HepG2 (cell line): ENCODE results near the gene SAPCD2. TPM values are rescaled to one million over a fixed set of nuclear protein-coding genes. Genes with fewer than 3 reads are reported as not detected.
A peak's percentile ranks its signal among the peaks of the same experiment; 100 is the strongest.

ENCODE experiments used
- AKAP8 ChIP-seq: sonication (generic); formaldehyde crosslinking; IDR thresholded peaks from 2 replicates; pipeline ENCODE4 v1.5.1; 2020; ENCODE audit warnings: mild to moderate bottlenecking, missing genetic modification reagents
- ELF1 ChIP-seq: sonication (generic); formaldehyde crosslinking; IDR thresholded peaks from 2 replicates; pipeline ENCODE4 v1.4.0; 2020; ENCODE audit warnings: missing genetic modification reagents
- GABPB1 ChIP-seq: IDR thresholded peaks from 2 replicates; pipeline ENCODE4 v1.6.1; 2016; ENCODE audit warnings: mild to moderate bottlenecking, missing genetic modification reagents, moderate library complexity, missing compliant biosample characterization
- GTF2F1 ChIP-seq: fragments of 150-350 bp; IDR thresholded peaks from 2 replicates; pipeline ENCODE4 v1.6.1; 2014; ENCODE audit warnings: low read length
- HDAC6 ChIP-seq: fragments of 200-600 bp; sonication (generic); IDR thresholded peaks from 2 replicates; pipeline ENCODE4 v1.7.0; 2017; ENCODE audit warnings: mild to moderate bottlenecking, antibody characterized with exemption, low read length, low read depth
- NFATC3 ChIP-seq: sonication (generic); formaldehyde crosslinking; IDR thresholded peaks from 2 replicates; pipeline ENCODE4 v1.5.1; 2020; ENCODE audit warnings: mild to moderate bottlenecking, missing genetic modification reagents
- PITX1 ChIP-seq: sonication (generic); formaldehyde crosslinking; IDR thresholded peaks from 2 replicates; pipeline ENCODE4 v1.5.1; 2020; ENCODE audit warnings: mild to moderate bottlenecking, missing genetic modification reagents
- ZNF557 ChIP-seq: sonication (generic); formaldehyde crosslinking; IDR thresholded peaks from 2 replicates; pipeline ENCODE4 v1.4.0; 2020; ENCODE audit warnings: missing genetic modification reagents
- ZNF567 ChIP-seq: sonication (generic); formaldehyde crosslinking; IDR thresholded peaks from 2 replicates; pipeline ENCODE4 v1.8.1; 2023; ENCODE audit warnings: mild to moderate bottlenecking, missing genetic modification reagents, borderline replicate concordance
- ZSCAN20 ChIP-seq: sonication (generic); formaldehyde crosslinking; IDR thresholded peaks from 2 replicates; pipeline ENCODE4 v1.4.0; 2020; ENCODE audit warnings: missing genetic modification reagents, mild to moderate bottlenecking, borderline replicate concordance
- polyA plus RNA-seq, 8 experiments: library from polyadenylated mRNA; depleted of rRNA in 3 of 8; stranded (reverse) in 7 of 8; unstranded in 1 of 8; fragments of >200 nt; fragmentation: Illumina TruSeq in 4 of 8; extraction: Trizol in 4 of 8; gene quantifications; 2 replicates each; pipeline versions ENCODE4 v1.2.1 to v1.2.3, GENCODE V29; 2011 to 2016; ENCODE audit warnings: low read depth in 4 of 8, missing spikeins in 1 of 8, mixed read lengths in 1 of 8; ENCODE audit not compliant: insufficient read depth in 1 of 8
- total RNA-seq, 5 experiments: library from RNA; depleted of rRNA; stranded (reverse); fragments of >200 nt; fragmentation: Illumina TruSeq; extraction: Trizol; gene quantifications; 2 replicates each; pipeline ENCODE4 v1.2.3, GENCODE V29; 2016; ENCODE audit warnings: low read depth in 1 of 5
- TF ChIP-seq, protein P1 (sequence below): sonication (generic); formaldehyde crosslinking; IDR thresholded peaks from 2 replicates; pipeline ENCODE4 v1.5.1; 2020; ENCODE audit warnings: missing genetic modification reagents, mild to moderate bottlenecking, borderline replicate concordance
- TF ChIP-seq, protein P2 (sequence below): sonication (generic); formaldehyde crosslinking; IDR thresholded peaks from 2 replicates; pipeline ENCODE4 v1.4.0; 2020; ENCODE audit warnings: mild to moderate bottlenecking, missing genetic modification reagents
- TF ChIP-seq, protein P3 (sequence below): sonication (generic); formaldehyde crosslinking; IDR thresholded peaks from 2 replicates; pipeline ENCODE4 v1.9.0; 2022; ENCODE audit warnings: low read depth, missing genetic modification reagents
- TF ChIP-seq, protein P4 (sequence below): sonication (generic); formaldehyde crosslinking; IDR thresholded peaks from 2 replicates; pipeline ENCODE4 v1.4.0; 2020; ENCODE audit warnings: mild to moderate bottlenecking, missing genetic modification reagents
- TF ChIP-seq, protein P5 (sequence below): sonication (generic); formaldehyde crosslinking; IDR thresholded peaks from 2 replicates; pipeline ENCODE4 v1.5.0; 2020; ENCODE audit warnings: mild to moderate bottlenecking, missing genetic modification reagents, borderline replicate concordance

SAPCD2 gene
- total and polyA plus RNA-seq, 2 of the 13 experiments (the other 11 are each of a cell fraction or from before 2014, with no cell fraction given) = 21.9 to 42.8 TPM

DNA sequence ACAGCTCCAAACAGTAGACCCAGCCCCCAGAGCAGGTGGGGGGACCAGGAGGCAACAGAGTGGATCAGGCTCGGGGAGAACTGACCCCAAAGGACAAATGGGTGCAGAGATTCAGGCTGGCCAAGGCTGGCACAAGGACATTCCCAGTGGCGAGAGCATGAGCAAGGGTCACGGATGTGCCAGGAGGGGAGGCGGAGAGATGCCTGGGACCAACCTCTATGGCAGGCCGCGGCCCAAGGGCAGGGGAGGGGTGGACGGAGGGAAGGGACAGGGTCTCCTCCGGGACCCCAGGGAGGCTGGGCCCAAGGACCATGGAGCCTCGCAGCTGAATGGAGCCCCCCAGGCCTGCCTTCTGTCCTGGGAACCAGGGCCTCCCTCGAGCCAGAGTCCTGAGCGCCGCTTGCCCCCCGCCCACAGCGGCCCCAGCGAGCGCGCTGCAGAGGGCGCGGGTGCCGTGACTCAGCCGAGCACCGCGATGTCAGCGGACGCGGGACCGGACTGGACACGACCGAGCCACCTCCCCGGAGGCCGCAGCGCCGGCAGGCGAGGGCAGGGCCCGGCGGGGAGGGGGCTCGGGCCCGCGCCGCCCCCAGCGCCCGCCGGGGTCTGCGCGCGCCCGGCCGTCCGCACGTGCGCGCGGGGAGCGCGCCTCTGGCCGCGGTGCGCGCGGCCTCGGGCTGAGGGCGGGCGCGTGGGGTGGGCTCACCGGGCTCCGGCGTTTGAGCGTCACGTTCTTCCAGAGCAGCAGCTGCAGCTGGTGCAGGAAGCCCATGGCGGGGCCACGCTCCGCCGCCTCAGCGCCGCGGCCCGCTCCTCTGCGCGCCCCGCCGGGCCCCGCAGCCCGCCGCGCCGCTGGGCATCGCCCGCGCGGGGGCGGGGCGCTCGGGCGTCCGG, 42.7 kb downstream of the SAPCD2 start, which contains the start of gene ABCA2 (continued):
- TF ChIP-seq ZNF567 (CRISPR knock-in tag) = peak; percentile 25; the same call in 1 of the 2 replicates
- TF ChIP-seq ZNF557 = no peak
- TF ChIP-seq NFATC3 = no peak
- 0 out of 2 replicates have a peak, but pooled peaks have one; percentile 6 for TF ChIP-seq ZSCAN20
- TF ChIP-seq AKAP8 = no peak
- TF ChIP-seq, protein P1, sequence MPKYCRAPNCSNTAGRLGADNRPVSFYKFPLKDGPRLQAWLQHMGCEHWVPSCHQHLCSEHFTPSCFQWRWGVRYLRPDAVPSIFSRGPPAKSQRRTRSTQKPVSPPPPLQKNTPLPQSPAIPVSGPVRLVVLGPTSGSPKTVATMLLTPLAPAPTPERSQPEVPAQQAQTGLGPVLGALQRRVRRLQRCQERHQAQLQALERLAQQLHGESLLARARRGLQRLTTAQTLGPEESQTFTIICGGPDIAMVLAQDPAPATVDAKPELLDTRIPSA = 0 out of 2 replicates have a peak, but pooled peaks have one; percentile 31
- peak; percentile 29; the same call in 1 of the 2 replicates for TF ChIP-seq GABPB1
- TF ChIP-seq GTF2F1 = no peak
- no peak for TF ChIP-seq ELF1 (CRISPR knock-in tag)
- TF ChIP-seq, protein P2, sequence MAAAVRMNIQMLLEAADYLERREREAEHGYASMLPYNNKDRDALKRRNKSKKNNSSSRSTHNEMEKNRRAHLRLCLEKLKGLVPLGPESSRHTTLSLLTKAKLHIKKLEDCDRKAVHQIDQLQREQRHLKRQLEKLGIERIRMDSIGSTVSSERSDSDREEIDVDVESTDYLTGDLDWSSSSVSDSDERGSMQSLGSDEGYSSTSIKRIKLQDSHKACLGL (CRISPR knock-in tag) = no peak
- TF ChIP-seq PITX1 = 0 out of 2 replicates have a peak, but pooled peaks have one; percentile 14
- TF ChIP-seq, protein P3, sequence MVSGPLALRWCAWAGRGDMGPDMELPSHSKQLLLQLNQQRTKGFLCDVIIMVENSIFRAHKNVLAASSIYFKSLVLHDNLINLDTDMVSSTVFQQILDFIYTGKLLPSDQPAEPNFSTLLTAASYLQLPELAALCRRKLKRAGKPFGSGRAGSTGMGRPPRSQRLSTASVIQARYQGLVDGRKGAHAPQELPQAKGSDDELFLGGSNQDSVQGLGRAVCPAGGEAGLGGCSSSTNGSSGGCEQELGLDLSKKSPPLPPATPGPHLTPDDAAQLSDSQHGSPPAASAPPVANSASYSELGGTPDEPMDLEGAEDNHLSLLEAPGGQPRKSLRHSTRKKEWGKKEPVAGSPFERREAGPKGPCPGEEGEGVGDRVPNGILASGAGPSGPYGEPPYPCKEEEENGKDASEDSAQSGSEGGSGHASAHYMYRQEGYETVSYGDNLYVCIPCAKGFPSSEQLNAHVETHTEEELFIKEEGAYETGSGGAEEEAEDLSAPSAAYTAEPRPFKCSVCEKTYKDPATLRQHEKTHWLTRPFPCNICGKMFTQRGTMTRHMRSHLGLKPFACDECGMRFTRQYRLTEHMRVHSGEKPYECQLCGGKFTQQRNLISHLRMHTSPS (CRISPR knock-in tag) = peak; percentile 20; the same call in 1 of the 2 replicates
- TF ChIP-seq, protein P4, sequence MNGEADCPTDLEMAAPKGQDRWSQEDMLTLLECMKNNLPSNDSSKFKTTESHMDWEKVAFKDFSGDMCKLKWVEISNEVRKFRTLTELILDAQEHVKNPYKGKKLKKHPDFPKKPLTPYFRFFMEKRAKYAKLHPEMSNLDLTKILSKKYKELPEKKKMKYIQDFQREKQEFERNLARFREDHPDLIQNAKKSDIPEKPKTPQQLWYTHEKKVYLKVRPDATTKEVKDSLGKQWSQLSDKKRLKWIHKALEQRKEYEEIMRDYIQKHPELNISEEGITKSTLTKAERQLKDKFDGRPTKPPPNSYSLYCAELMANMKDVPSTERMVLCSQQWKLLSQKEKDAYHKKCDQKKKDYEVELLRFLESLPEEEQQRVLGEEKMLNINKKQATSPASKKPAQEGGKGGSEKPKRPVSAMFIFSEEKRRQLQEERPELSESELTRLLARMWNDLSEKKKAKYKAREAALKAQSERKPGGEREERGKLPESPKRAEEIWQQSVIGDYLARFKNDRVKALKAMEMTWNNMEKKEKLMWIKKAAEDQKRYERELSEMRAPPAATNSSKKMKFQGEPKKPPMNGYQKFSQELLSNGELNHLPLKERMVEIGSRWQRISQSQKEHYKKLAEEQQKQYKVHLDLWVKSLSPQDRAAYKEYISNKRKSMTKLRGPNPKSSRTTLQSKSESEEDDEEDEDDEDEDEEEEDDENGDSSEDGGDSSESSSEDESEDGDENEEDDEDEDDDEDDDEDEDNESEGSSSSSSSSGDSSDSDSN (CRISPR knock-in tag) = peak; percentile 19; the same call in 1 of the 2 replicates
- TF ChIP-seq, protein P5, sequence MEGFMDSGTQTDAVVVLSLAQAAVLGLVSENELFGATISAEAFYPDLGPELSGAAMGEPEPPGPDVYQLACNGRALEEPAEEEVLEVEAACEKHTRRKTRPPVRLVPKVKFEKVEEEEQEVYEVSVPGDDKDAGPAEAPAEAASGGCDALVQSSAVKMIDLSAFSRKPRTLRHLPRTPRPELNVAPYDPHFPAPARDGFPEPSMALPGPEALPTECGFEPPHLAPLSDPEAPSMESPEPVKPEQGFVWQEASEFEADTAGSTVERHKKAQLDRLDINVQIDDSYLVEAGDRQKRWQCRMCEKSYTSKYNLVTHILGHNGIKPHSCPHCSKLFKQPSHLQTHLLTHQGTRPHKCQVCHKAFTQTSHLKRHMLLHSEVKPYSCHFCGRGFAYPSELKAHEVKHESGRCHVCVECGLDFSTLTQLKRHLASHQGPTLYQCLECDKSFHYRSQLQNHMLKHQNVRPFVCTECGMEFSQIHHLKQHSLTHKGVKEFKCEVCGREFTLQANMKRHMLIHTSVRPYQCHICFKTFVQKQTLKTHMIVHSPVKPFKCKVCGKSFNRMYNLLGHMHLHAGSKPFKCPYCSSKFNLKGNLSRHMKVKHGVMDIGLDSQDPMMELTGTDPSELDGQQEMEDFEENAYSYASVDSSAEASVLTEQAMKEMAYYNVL (CRISPR knock-in tag) = no peak
- no peak for TF ChIP-seq HDAC6
- TF ChIP-seq, all 625 proteins: peak for 12
